GM21825 (cell line): ENCODE measurements around the gene TUB.

Experiments
- ATAC-seq: cut with Tn5 transposase; IDR thresholded peaks from one replicate; pipeline ENCODE4 v1.9.1; 2021; ENCODE audit warnings: mild to moderate bottlenecking, moderate library complexity; ENCODE audit not compliant: unreplicated experiment

TUB gene

DNA sequence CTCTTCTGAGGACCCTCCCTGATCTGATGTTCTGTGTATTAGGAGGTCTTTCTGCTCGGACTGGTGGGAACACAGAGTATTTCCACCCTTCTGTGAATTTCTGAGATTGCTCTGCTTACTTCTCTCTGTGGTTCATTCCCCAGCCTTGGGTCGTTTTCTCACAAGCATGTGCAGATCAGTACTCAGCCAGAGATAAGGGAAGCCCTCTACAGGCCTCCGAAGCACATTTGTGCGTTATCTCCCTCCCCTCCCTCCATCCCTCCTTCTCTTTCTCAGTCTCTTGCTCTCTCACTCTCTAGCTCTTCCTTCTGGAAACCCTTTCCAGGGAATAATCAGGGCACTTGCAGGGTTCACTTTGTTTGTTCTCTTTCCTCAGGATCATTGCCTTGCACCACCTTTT lies 35.2 kb upstream of the TUB start:
- no peak for ATAC-seq

GRCh38 chr11:8047382-8047781 lies 33.6 kb upstream of the TUB start:
- ATAC-seq = no peak

DNA sequence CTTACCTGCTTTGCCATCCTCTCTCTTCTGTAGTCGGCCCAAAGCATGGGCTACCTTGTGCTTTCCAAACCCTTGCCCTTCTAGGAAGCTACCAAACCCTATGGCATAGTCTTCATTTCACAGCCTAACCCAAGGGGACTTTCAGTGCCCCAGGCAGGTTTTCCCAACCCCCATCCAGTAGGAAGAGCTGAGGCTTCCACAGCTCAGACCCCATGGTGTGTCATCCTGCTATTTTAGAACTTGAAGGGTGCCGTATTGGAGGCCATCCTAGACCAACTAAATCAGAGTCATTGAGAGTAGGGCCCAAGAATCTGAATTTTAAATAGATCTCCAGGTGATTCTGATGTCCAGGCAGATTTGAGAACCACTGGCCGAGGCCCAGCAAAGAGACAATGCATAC lies 31.9 kb upstream of the TUB start:
- no peak for ATAC-seq

DNA sequence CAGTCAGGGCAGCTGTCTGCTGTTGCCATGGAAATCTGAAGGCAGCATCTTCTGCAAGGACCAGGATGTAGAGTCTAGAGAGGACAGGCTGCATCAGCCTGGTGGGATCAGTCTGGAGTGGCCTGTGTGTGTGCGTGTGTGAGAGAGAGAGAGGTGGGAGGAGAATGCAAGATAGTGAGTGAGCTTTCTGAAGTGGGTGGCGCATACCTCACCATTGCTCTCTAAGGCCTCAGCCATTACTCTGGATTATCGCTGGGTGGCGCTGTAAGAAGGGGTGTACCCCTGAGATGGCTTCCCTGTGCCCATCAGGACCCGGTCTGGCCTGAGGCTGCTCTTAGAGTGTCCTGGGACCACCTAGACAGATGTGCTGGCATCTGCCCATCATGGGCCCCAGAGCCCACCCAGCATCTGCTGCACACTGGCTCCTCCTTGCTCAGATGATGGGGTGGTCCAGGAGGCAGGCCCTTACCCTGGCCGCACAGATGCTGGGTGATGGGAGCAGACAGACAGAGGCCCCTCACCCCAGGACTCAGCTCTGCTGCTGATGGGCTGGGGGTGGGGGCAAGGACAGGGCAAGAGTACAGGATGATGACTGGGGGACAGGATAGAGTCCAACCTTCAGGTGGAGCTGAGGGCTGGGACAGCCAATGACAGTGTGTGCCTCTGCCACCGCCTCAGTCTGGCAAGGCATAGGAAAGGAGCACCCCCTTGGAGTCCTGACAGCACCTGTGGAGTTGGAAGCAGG lies 25.7 kb upstream of the TUB start:
- no peak for ATAC-seq

GRCh38 chr11:8055836-8056526 lies 25.0 kb upstream of the TUB start:
- no peak for ATAC-seq

DNA sequence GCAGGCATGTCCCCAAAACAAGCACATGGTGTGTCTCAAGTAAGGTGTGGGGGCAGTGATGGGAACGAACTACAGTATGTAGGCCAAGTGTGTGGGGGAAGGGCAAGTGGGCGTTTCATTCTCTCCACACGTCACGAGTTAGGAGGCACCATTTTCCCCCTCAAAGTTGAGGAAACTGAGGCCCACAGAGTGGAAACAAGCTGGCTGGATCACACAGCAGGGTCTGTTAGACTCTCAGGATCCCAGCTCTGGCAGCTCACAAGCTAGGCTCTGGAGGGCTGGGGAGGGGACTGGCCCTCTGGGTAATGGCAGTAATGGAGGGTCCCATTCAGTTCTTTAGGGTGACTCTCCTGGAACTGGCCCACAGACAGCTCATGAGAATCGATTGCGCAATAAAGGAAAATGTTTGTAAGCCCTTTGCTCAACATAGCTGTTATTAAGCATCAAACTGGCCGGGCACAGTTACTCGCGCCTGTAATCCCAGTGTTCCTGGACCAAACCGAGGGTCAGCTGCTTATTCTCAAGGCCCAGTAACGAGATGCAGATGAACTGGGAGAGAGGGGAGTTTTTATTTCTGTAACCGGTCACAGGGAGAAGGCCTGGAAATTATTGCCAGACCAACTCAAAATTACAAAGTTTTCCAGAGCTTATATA lies 24.1 kb upstream of the TUB start:
- ATAC-seq = no peak

GRCh38 chr11:8058216-8058615 lies 22.8 kb upstream of the TUB start:
- no peak for ATAC-seq

DNA sequence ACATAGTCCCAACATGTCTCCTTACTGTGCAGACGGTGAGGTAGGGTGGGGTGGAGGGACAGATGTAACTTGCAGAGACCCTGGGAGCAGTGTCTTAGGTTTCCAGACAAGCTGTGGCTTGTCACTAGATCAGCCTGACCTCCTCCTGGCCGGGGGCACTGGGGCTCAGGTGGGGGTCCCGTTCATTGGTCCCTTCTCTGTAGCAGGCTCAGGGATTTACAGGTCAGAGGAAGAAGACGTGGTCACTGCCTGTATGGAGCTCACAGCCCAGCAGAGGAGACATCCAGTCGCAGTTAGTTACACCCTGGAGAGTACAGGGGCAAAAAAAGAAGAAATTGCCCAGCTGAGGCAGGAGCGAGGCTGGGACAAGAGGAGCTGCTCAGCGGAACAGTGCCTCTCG lies 22.0 kb upstream of the TUB start:
- ATAC-seq = no peak

DNA sequence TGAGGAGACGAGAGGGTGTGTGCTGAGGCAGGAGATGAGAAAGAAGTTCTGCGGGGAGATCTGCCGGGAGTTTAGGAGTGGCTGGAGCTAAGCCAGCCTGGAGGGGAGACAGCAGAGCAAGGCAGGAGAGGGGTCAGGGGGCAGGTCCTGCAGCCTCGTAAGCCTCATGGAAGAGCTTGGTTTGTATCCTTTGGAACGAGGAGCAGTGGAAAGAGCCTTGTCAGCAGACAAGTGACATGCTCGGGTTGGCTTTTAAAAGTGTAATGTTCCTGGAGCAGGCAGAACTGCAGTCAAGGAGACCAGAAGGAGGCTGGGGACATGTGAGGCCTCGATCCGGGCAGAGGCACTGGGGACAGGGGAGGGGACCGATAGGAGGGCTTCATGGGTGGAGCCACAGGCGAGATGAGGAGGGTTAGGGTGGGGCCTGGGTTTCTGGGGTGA lies 21.4 kb upstream of the TUB start:
- no peak for ATAC-seq

DNA sequence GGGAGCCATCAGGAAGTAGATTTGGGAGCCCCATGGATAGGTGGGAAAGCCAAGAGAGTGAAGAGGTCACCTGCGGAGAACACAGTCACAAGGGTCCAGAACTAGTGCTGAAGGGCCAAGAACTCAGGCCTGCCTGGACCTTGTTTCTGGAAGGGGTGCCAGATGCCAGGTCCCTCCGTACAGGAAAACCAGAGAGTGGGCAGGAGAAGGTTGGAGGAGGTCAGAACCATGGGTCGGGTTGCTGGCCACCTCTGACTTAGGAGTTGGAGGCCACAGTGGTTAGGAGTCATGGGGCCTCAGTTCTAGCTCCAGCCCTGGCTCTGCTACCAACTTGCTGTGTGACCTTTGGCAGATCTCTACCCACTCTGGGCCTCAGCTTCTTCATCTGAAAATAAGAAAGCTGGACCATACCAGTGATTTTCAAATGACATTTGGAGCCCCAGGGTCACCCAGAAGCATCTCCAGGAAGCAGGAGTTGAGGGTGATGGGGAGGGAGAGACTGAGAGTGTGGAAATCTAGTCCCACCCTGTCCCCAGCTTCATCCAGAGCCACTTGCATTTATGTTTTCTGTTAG lies 20.8 kb upstream of the TUB start:
- ATAC-seq = no peak

DNA sequence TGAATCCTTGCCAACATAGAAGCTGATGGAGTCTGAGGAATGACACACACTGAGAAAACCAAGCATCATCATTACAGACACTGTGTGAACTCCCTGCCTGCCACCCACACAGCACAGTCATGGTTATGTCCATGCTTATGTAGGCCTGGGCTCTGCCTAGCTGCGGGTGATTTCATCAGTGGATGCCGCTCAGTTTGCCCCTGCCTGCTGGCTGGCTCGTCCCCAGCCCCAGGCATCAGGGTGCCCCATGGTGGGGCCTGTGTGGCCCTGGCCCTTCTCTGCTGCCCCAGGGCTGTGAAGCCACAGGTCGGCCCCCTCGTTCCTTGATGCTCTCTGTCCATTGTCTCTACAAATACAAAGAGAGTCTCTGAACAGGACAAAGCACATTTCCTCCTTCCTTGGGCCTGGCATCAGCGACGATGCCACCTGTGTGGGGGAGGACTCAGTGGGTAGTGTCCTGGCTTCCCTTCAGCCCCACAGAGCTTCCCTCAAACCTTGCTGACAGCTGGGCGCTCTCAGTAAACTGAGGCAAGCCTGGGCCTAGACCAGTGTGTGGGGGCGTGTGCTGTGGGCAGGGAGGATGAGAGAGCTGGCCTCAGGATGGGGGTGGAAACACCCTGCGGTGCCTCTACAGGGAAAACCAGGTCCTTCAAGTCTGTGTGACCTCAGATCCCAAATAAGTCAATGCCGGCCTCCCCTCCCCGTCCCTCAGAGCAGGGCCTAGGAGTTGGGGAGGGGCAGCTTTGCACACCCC lies 20.0 kb upstream of the TUB start:
- no peak for ATAC-seq

GRCh38 chr11:8061555-8062428 lies 19.2 kb upstream of the TUB start:
- no peak for ATAC-seq

DNA sequence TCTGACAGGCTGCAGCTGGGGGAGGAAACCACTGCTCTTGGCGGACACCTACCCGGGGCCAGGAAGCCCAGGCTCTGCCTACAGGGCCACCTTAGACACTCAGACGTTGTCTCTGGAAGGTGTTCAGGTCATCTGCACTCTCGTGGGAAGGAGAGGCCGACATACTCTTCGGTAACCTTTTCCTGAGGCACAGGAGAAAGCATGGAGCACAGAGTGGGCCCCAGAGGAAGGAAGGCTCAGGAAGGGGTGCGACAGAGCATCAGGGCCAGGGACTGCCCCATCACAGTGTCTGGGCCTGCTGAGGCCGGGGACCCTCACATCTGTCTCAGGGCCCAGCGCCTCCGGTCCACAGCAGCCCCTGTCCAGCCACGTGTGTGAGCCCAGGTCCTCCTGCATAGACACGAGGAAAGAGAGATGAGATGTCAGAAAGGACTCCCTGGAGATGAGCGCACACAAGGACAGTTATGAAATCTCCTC lies 18.2 kb upstream of the TUB start:
- no peak for ATAC-seq

- no peak for ATAC-seq
Observed at GRCh38 chr11:8063324-8063723, 17.7 kb upstream of the TUB start.

DNA sequence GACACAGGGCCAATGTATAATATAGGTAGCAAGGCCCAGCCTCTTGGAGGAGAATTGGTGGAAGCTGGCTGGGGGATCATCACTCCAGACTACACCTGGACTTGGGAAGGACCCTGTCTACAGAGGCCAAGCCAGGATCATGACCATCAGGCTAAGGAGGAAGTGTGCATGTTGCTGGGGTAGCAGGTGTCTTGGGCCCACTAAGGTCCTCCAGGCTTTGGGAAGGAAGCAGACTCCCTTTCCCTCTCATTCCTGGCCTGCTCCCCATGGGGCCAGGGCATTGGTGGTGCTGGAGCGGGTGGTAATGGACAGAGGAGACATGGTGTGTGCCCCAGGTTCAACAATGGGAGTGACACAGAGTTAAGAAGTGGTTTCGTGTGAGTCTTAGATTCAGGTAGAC lies 16.0 kb upstream of the TUB start:
- ATAC-seq = no peak

GRCh38 chr11:8066036-8066910 lies 14.7 kb upstream of the TUB start:
- no peak for ATAC-seq

GRCh38 chr11:8066911-8067455 lies 14.0 kb upstream of the TUB start:
- no peak for ATAC-seq

DNA sequence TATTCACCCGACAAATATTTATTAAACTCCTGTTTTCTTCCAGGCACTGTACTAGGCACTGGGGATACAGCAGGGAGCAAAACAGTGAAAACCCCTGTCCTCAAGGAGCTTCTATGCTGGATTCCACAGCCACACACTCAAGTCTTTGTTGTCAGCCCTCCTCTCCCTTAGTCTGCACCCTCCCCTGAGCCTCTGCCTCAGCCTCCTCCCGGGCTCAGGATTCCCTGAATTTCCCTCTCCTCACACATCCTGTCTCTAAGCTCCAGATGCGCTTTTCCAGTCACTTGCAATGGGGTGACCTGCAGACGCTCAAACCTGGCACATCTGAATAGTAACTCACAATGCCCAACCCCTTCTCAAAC lies 13.5 kb upstream of the TUB start:
- no peak for ATAC-seq
